ENCODE data around the gene DIPK2B. TPM values are rescaled to one million over a fixed set of nuclear protein-coding genes. Genes with fewer than 3 reads are reported as not detected.

Gene DIPK2B
- total RNA-seq, 1 experiment from 2014 or later, result not detected

DNA sequence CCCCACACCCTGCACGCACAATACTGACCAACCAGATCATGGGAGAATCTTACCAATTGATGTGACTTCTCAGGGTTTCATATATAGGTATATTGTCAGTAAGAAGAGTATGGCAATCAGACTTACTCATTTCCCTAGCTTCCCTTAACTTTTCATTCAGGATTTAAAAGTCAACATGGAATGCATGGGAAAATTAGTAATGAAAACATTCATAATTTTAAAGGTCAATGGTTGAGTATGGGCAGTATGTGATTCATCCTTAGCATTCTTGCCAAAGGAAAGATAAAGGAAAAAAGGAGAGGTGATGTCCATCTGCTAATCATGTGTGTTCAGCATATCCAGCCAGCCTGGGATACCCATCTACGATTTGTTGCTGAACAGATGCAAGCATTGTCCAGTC is 4.0 kb downstream of the DIPK2B start:
- H3K4me1 Mint-ChIP-seq (ENCODE audit: low read depth, unreplicated experiment), result no peaks in the 10 kb centered on the region
- BruUV-seq (replicated peaks), result no TSS peak
- CTCF ChIA-PET, result no interaction called here
- intact Hi-C loops (cut with micrococcal nuclease; ENCODE audit: unreplicated experiment), result no loop called here
- H3K27me3 Mint-ChIP-seq (ENCODE audit: unreplicated experiment), result peaks cover 32% of the 10 kb centered on the region
- no peak overlapping the region for H3K27ac Mint-ChIP-seq (ENCODE audit: unreplicated experiment)
- DNase-seq, result no peak
- no peak overlapping the region for H3K4me3 Mint-ChIP-seq (ENCODE audit: low read depth, unreplicated experiment)
- no peaks in the 10 kb centered on the region for H3K9me3 Mint-ChIP-seq (ENCODE audit: low read depth, unreplicated experiment)
- no peaks in the 10 kb centered on the region for H3K36me3 Mint-ChIP-seq (ENCODE audit: insufficient read depth, unreplicated experiment)
- TF ChIP-seq, protein P1, sequence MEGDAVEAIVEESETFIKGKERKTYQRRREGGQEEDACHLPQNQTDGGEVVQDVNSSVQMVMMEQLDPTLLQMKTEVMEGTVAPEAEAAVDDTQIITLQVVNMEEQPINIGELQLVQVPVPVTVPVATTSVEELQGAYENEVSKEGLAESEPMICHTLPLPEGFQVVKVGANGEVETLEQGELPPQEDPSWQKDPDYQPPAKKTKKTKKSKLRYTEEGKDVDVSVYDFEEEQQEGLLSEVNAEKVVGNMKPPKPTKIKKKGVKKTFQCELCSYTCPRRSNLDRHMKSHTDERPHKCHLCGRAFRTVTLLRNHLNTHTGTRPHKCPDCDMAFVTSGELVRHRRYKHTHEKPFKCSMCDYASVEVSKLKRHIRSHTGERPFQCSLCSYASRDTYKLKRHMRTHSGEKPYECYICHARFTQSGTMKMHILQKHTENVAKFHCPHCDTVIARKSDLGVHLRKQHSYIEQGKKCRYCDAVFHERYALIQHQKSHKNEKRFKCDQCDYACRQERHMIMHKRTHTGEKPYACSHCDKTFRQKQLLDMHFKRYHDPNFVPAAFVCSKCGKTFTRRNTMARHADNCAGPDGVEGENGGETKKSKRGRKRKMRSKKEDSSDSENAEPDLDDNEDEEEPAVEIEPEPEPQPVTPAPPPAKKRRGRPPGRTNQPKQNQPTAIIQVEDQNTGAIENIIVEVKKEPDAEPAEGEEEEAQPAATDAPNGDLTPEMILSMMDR (IDR thresholded peaks at IDR 0.05; ENCODE audit: unreplicated experiment), result no peak

DNA sequence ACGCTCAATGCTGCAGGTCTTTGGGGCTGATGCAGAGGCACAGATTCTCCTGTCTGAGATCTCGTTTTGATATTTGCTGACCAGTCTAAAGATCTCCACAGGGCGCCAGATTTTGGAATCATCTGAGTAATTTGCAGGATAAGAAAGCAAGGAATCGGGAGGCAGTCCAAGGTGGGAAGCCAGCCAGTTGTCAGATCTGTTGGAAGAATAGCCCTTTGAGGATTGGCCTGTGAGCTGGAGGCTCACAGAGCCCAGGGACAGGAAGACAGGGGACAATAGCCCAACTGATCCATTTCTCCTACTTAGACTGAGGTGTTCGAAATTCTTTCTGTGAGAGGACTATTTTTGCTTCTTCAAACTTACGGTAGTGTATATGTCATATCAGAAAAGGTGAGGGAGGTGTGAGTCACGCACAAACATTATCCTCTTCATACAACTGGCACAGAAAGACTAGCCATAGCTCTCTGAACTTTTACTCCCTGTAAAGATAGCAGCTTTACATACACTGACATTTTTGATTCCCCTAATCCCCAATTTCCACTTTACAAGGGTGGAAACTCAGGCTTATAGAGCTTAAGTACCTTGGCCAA is 8.8 kb downstream of the DIPK2B start:
- Mint-ChIP-seq H3K4me3 (ENCODE audit: low read depth, unreplicated experiment) (no peak overlapping the region), H3K9me3 (ENCODE audit: low read depth, unreplicated experiment) (no peaks in the 10 kb centered on the region), H3K4me1 (ENCODE audit: low read depth, unreplicated experiment) (peaks cover 11% of the 10 kb centered on the region), H3K36me3 (ENCODE audit: insufficient read depth, unreplicated experiment) (peaks cover 11% of the 10 kb centered on the region), H3K27me3 (ENCODE audit: unreplicated experiment) (peaks cover 42% of the 10 kb centered on the region), H3K27ac (ENCODE audit: unreplicated experiment) (no peak overlapping the region)
- intact Hi-C loops (cut with micrococcal nuclease; ENCODE audit: unreplicated experiment), result no loop called here
- TF ChIP-seq, protein P1 (IDR thresholded peaks at IDR 0.05; ENCODE audit: unreplicated experiment), result no peak
- no TSS peak for BruUV-seq (replicated peaks)
- CTCF ChIA-PET, result no interaction called here
- DNase-seq, result no peak

DNA sequence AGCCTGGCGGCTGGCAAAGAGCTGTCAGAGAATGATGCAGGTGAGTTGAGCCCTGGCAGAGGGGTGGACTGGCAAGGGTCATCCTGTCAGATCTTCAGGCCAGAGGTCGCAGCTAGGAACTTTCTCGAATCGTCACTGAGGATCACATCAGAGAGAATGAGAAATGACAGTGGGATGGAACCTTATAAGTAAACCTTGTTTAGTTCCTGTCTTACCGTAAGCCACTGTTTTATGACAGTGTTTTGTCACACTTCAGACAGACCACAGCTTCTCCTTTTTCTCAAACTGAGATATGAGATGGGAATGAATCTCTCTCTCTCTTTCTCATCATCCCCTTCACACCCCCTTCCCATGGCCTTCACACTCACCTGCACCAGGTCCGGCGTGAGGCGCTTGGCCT is 9.3 kb downstream of the DIPK2B start:
- peaks cover 41% of the 10 kb centered on the region for H3K27me3 Mint-ChIP-seq (ENCODE audit: unreplicated experiment)
- no peaks in the 10 kb centered on the region for H3K9me3 Mint-ChIP-seq (ENCODE audit: low read depth, unreplicated experiment)
- no peak overlapping the region for H3K4me3 Mint-ChIP-seq (ENCODE audit: low read depth, unreplicated experiment)
- intact Hi-C loops (cut with micrococcal nuclease; ENCODE audit: unreplicated experiment), result no loop called here
- CTCF ChIA-PET, result no interaction called here
- H3K36me3 Mint-ChIP-seq (ENCODE audit: insufficient read depth, unreplicated experiment), result peaks cover 13% of the 10 kb centered on the region
- no peak overlapping the region for H3K27ac Mint-ChIP-seq (ENCODE audit: unreplicated experiment)
- no peak for DNase-seq
- TF ChIP-seq, protein P1 (IDR thresholded peaks at IDR 0.05; ENCODE audit: unreplicated experiment), result no peak
- BruUV-seq (replicated peaks), result no TSS peak
- H3K4me1 Mint-ChIP-seq (ENCODE audit: low read depth, unreplicated experiment), result peaks cover 11% of the 10 kb centered on the region

DNA sequence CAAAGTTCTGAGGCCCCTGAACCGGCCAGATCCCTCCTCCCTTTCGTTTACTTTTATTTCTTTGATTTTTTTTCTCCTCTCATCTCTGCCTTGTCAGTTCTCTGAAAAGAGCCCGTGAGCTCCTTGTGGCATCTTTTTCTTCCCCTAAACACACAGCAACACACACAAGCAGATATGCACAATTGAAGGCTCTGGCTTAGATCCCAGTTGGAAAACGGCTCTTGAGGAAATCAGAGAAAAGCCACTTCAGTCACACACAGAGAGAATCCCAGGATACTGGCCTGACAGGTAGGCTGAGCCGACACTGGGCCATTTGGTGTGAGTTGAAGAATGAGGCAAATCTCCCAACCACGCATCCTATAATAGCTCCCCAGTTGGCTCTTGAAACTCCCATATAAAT is 12.9 kb downstream of the DIPK2B start:
- H3K27me3 Mint-ChIP-seq (ENCODE audit: unreplicated experiment), result peaks cover 28% of the 10 kb centered on the region
- BruUV-seq (replicated peaks), result no TSS peak
- peaks cover 11% of the 10 kb centered on the region for H3K4me1 Mint-ChIP-seq (ENCODE audit: low read depth, unreplicated experiment)
- intact Hi-C loops (cut with micrococcal nuclease; ENCODE audit: unreplicated experiment), result no loop called here
- TF ChIP-seq, protein P1 (IDR thresholded peaks at IDR 0.05; ENCODE audit: unreplicated experiment), result no peak
- H3K4me3 Mint-ChIP-seq (ENCODE audit: low read depth, unreplicated experiment), result peak overlapping the region; percentile 75
- H3K36me3 Mint-ChIP-seq (ENCODE audit: insufficient read depth, unreplicated experiment), result peaks cover 13% of the 10 kb centered on the region
- no peak overlapping the region for H3K27ac Mint-ChIP-seq (ENCODE audit: unreplicated experiment)
- CTCF ChIA-PET, result interaction anchor here (1.0 kb wide), 1 partner anchor 89 kb away, joined by 3 read pairs; no protein-coding TSS in a partner anchor
- DNase-seq, result no peak
- H3K9me3 Mint-ChIP-seq (ENCODE audit: low read depth, unreplicated experiment), result no peaks in the 10 kb centered on the region
